ENCODE data around the gene GPLD1. TPM values are rescaled to one million over a fixed set of nuclear protein-coding genes. Genes with fewer than 3 reads are reported as not detected.

The GPLD1 gene
- total and polyA plus RNA-seq, 2 experiments from 2014 or later, result 3.8 to 11.1 TPM

- Histone ChIP-seq H3K79me2 (replicated peaks; ENCODE audit: insufficient read depth) (peaks cover 71% of the 10 kb centered on the region), H4K20me1 (replicated peaks; ENCODE audit: insufficient read depth) (peaks cover 35% of the 10 kb centered on the region), H3K4me1 (ENCODE audit: insufficient read depth) (peaks cover 15% of the 10 kb centered on the region), H3F3A (replicated peaks; ENCODE audit: low read depth) (no peaks in the 10 kb centered on the region), H3K4me2 (no peak overlapping the region), H3K4me3 (no peak overlapping the region), H3K36me3 (ENCODE audit: insufficient read depth) (peaks cover 75% of the 10 kb centered on the region), H2AFZ (no peak overlapping the region), H3K27me3 (ENCODE audit: insufficient read depth) (no peaks in the 10 kb centered on the region), H3K9me2 (ENCODE audit: insufficient read depth) (no peaks in the 10 kb centered on the region), H3K27ac (ENCODE audit: low read depth) (no peak overlapping the region)
- DNase-seq (ENCODE audit: low spot score), result no peak
- no peak overlapping the region for H3K4me3 Mint-ChIP-seq
- no peaks in the 10 kb centered on the region for H3K9me3 Mint-ChIP-seq
- H3K4me1 Mint-ChIP-seq, result peaks cover under 1% of the 10 kb centered on the region; the same call in 2 of the 3 replicates
- H3K27me3 Mint-ChIP-seq (ENCODE audit: insufficient read depth, low read depth, poor library complexity), result no peaks in the 10 kb centered on the region
- peaks cover 76% of the 10 kb centered on the region for H3K36me3 Mint-ChIP-seq (ENCODE audit: low read depth)
- TF ChIP-seq STAT1 (IDR thresholded peaks at IDR 0.05; ENCODE audit: unreplicated experiment), result no peak
- no peak for TF ChIP-seq POLR2AphosphoS5 (IDR thresholded peaks at IDR 0.05; ENCODE audit: low read depth)
- TF ChIP-seq REST (IDR thresholded peaks at IDR 0.05; ENCODE audit: unreplicated experiment), result no peak
- no peak for TF ChIP-seq CREB1 (CRISPR knock-in tag; IDR thresholded peaks at IDR 0.05; ENCODE audit: low read depth)
- no peak for TF ChIP-seq CTCF (conservative IDR thresholded peaks at IDR 0.05; ENCODE audit: low read depth in 2 of 2)
- TF ChIP-seq EZH2 (IDR thresholded peaks at IDR 0.05; ENCODE audit: low read depth, unreplicated experiment), result no peak
- no peak for TF ChIP-seq ZNF331 (CRISPR knock-in tag; IDR thresholded peaks at IDR 0.05; ENCODE audit: low read depth)
- no peak for TF ChIP-seq ZNF114 (CRISPR knock-in tag; IDR thresholded peaks at IDR 0.05)
- TF ChIP-seq NANOG (IDR thresholded peaks at IDR 0.05; ENCODE audit: borderline replicate concordance), result no peak
- TF ChIP-seq JUNB (IDR thresholded peaks at IDR 0.05; ENCODE audit: unreplicated experiment), result no peak
- TF ChIP-seq ZNF462 (CRISPR knock-in tag; IDR thresholded peaks at IDR 0.05), result no peak
- TF ChIP-seq ETS1 (IDR thresholded peaks at IDR 0.05), result no peak
- TF ChIP-seq EZH2phosphoT487 (IDR thresholded peaks at IDR 0.05; ENCODE audit: unreplicated experiment), result no peak
- ATAC-seq, result no peak
- H3K27ac Mint-ChIP-seq, result no peak overlapping the region
Observed at GRCh38 chr6:24410622-24411021, 78.8 kb downstream of the GPLD1 start.

Data from GM23338 (cell line).